Right atrium auricular region (tissue), 2 donors: ENCODE results near the gene SPRYD4. TPM values are rescaled to one million over a fixed set of nuclear protein-coding genes. Genes with fewer than 3 reads are reported as not detected.
"Not testable (repeated sequence)": the region's sequence is repeated elsewhere in the genome, so short reads cannot be mapped to it uniquely, and the experiment has no call there.

Experiments used
- DNase-seq: peaks from one replicate; pipeline ENCODE4 v3.0.0-alpha.2; 2019; ENCODE audit warnings: low spot score
- H3K27ac ChIP-seq, 2 donors: fragments of 200-600 bp; sonication (generic); 1 replicate in 1 of 2; 2 replicates in 1 of 2; pipeline ENCODE4 v1.5.1; 2016 to 2019
- H3K27me3 ChIP-seq, 2 donors: fragments of 200-600 bp; sonication (generic); one replicate each; pipeline versions ENCODE4 v1.5.1 to v1.6.0; 2017 to 2019
- H3K36me3 ChIP-seq: fragments of 200-600 bp; sonication (generic); one replicate; pipeline ENCODE4 v1.5.1; 2016
- H3K4me1 ChIP-seq, 2 donors: fragments of 200-600 bp; sonication (generic); one replicate each; pipeline versions ENCODE4 v1.5.1 to v1.6.0; 2017 to 2019
- H3K4me3 ChIP-seq, 2 donors: fragments of 200-600 bp; sonication (generic); 1 replicate in 1 of 2; 2 replicates in 1 of 2; pipeline ENCODE4 v1.5.1; 2017 to 2019; ENCODE audit warnings: mild to moderate bottlenecking in 1 of 2, moderate library complexity in 1 of 2
- H3K9me3 ChIP-seq, 2 donors: fragments of 200-600 bp; sonication (generic); one replicate each; pipeline ENCODE4 v1.5.1; 2019
- total RNA-seq, 2 donors: library from RNA; depleted of rRNA; stranded (reverse); fragments of >200 nt; gene quantifications; one replicate each; pipeline ENCODE4 v1.1.0, GENCODE V29; 2016
- TF ChIP-seq, protein P1 (sequence below), 2 donors: fragments of 200-600 bp; sonication (generic); IDR thresholded peaks; one replicate each; pipeline ENCODE4 v1.5.1; 2019; ENCODE audit warnings: antibody characterized with exemption in 2 of 2

SPRYD4 gene
- total RNA-seq, 2 donors from 2014 or later: 1.7 to 2.7 TPM

DNA sequence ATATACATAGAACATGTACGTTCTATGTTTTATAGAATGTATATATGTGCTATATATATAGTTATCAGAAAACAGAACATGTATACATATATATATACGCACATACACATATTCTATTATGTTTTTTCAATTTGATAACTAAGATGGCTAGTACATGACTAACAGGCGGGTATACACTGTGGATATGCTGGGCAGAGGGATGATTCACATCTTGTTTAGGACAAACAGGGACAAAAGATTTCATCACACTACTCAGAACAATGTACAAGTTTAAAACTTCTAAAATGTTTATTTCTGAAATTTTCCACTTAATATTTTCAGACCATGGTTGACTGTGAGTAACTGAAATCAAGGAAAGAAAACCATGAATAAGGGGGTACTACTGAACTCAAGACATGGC, 36.5 kb upstream of the SPRYD4 start:
- Histone ChIP-seq H3K9me3 (no peaks in the 10 kb centered on the region), H3K4me1 (no peaks in the 10 kb centered on the region), H3K36me3 (no peaks in the 10 kb centered on the region), H3K27me3 (no peaks in the 10 kb centered on the region), H3K27ac (no peak overlapping the region), H3K4me3 (no peak overlapping the region)
- TF ChIP-seq, protein P1, sequence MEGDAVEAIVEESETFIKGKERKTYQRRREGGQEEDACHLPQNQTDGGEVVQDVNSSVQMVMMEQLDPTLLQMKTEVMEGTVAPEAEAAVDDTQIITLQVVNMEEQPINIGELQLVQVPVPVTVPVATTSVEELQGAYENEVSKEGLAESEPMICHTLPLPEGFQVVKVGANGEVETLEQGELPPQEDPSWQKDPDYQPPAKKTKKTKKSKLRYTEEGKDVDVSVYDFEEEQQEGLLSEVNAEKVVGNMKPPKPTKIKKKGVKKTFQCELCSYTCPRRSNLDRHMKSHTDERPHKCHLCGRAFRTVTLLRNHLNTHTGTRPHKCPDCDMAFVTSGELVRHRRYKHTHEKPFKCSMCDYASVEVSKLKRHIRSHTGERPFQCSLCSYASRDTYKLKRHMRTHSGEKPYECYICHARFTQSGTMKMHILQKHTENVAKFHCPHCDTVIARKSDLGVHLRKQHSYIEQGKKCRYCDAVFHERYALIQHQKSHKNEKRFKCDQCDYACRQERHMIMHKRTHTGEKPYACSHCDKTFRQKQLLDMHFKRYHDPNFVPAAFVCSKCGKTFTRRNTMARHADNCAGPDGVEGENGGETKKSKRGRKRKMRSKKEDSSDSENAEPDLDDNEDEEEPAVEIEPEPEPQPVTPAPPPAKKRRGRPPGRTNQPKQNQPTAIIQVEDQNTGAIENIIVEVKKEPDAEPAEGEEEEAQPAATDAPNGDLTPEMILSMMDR (IDR thresholded peaks at IDR 0.05): no peak
- no peak for DNase-seq

DNA sequence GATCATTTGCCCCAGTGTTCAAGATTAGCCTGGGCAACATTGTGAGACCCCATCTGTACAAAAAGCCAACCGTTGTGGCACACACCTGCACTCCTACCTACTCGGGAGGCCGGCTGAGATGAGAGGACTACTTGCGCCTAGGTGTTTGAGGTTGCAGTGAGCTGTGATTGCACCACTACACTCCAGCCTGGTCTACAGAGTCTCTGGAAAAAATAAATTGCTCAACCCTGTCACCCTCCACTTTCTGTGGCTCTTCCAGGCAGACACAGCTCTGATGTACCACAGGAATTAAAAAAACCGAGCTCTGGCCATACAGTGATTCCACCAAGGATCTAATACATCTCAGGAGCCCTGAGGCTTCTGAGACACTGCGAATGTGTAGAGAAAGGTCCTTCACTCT, 33.5 kb upstream of the SPRYD4 start:
- DNase-seq: no peak
- Histone ChIP-seq H3K27ac (no peak overlapping the region), H3K9me3 (no peaks in the 10 kb centered on the region), H3K4me1 (no peaks in the 10 kb centered on the region), H3K27me3 (no peaks in the 10 kb centered on the region), H3K36me3 (no peaks in the 10 kb centered on the region), H3K4me3 (no peak overlapping the region)
- TF ChIP-seq, protein P1 (IDR thresholded peaks at IDR 0.05): no peak

DNA sequence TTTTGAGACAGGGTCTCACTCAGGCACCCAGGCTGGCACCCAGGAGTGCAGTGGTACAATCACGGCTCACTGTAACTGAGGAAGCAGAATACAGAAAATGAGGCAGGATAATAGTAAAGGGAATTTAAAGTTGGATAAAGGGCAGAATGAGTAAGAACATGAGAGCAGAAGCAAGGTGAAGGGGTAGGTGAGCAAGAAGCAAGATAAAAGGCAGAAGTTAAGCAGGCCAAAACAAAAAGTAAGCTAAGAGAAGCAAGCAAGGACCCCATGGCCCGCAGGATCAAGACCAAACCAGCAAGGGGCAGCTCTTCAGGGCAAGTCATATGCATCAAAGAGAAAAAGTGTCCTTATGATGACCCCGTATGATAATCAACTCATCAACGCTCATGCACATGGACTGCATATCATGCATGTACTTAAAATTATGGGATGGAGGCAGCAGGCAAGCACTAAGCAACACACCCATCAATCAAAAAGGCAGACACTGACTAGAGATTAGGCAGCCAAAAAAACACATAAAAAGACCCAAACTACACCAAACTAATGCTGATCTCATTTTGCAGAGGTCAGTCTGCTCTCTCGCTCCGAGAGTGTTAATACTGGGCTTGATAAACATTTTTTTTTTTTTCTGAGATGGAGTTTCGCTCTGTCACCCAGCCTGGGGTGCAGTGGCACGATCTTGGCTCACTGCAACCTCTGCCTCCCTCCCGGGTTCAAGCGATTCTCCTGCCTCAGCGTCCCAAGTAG, 30.8 kb upstream of the SPRYD4 start:
- H3K9me3 ChIP-seq: no peaks in the 10 kb centered on the region
- no peaks in the 10 kb centered on the region for H3K4me1 ChIP-seq
- DNase-seq: no peak
- H3K4me3 ChIP-seq: no peak overlapping the region
- no peaks in the 10 kb centered on the region for H3K27me3 ChIP-seq
- no peaks in the 10 kb centered on the region for H3K36me3 ChIP-seq
- TF ChIP-seq, protein P1 (IDR thresholded peaks at IDR 0.05): no peak
- no peak overlapping the region for H3K27ac ChIP-seq

DNA sequence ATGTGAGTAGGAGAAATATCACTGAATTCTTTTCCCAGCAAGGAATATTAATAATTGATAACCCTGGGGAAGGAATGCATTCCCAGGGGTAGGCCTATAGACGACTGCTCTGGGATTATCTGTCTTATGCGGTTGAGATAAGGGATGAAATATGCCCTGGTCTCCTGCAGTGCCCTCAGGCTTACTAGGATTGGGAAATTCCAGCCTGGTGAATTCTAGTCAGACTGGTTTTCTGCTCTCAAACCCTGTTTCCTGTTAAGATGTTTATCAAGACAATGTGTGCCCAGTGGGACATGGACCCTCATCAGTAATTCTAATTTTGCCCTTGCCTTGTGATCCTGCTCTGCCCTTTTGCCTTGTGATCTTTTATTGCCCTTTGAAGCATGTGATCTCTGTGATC, 25.2 kb upstream of the SPRYD4 start:
- H3K27me3 ChIP-seq, H3K27ac ChIP-seq, H3K4me1 ChIP-seq: not testable (repeated sequence)

DNA sequence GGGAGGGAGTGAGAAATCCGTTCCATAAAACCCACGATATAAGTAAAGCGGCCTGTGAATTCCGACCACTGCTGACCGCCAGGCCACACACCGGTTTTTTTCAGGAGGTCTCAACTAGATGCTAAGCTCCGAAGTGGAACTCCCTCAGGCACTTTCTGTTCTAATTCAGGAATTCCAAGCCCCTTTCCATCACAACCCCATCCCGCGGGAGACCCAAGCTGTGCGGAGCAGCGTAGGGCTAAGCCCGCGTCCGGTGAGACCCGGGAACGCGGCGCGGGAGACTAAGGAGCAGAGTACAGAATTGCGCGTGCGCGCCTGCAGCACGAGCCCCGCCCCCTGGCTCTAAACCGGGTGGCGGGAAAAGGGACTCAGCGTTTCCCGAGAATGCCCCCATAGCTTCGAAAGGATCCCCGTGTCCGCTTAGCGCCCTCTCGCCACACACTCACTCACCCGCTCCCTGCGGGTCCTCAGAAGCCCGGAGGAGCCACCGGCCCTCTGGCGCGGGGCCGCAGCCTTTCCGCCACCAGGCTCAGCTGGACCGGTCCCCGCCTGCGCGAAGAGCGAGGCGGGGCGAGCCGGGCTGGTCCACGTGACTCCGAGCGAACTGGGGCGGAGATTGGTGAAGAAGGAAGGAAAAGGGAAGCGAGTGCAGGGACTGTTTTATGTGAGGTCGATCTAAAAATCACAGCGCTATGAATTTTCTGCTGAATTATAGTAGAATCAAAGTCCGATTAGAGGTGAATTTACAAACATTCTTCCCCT, 19.3 kb upstream of the SPRYD4 start, which contains the start of gene TIMELESS:
TSS of gene TIMELESS (minus strand) at position 567 of the 762 bp plus-strand sequence. CDS start 15,256 bp downstream, outside the sequence.
- H3K4me1 ChIP-seq: peaks cover 0 to 13% of the 10 kb centered on the region in 2 donors

More for the DNA sequence above, 25.2 kb upstream of the SPRYD4 start:
- DNase-seq, H3K9me3 ChIP-seq, H3K4me3 ChIP-seq, H3K36me3 ChIP-seq: not testable (repeated sequence)

DNA sequence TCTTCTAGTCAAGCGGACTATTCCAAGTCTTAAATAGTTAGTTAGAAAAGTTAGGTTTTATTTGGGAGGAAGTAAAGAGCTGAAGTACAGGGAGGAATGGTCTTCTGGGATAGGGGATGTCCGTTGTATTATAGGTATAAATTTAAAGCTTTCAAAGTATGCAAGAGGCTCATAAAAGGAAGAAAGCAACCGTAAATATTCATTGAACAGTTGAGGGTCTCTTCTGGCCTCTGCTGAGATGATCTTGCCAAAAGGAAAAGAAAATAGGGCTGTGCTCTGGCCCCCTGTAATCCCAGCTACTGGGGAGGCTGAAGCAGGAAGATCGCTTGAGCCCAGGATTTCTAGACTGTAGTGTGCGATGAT, 18.8 kb upstream of the SPRYD4 start:
- peak overlapping the region; percentile 86 to 91 for H3K27ac ChIP-seq
- no peak for DNase-seq
- H3K36me3 ChIP-seq: no peaks in the 10 kb centered on the region
- H3K4me1 ChIP-seq: peaks cover 0 to 13% of the 10 kb centered on the region in 2 donors
- H3K4me3 ChIP-seq: peak overlapping the region; percentile 65 to 70
- H3K27me3 ChIP-seq: no peaks in the 10 kb centered on the region
- H3K9me3 ChIP-seq: no peaks in the 10 kb centered on the region
- TF ChIP-seq, protein P1 (IDR thresholded peaks at IDR 0.05): no peak

More for the DNA sequence above, 19.3 kb upstream of the SPRYD4 start, which contains the start of gene TIMELESS:
- TF ChIP-seq, protein P1 (IDR thresholded peaks at IDR 0.05): peak in 1 of 2 donors; percentile 39
- H3K36me3 ChIP-seq: no peaks in the 10 kb centered on the region
- peak; percentile 88 for DNase-seq
- peak within 1 kb of the TSS; percentile 65 to 70 for H3K4me3 ChIP-seq
- H3K27me3 ChIP-seq: no peaks in the 10 kb centered on the region
- peak within 1 kb of the TSS; percentile 86 to 91 for H3K27ac ChIP-seq
- no peaks in the 10 kb centered on the region for H3K9me3 ChIP-seq
